SK-N-SH (cell line): Measurements from ENCODE around the gene CDC34. TPM values are rescaled to one million over a fixed set of nuclear protein-coding genes. Genes with fewer than 3 reads are reported as not detected.

Source experiments
- CTCF ChIA-PET: fragments of 300-600, 350-600 bp; formaldehyde crosslinking; extraction: SDS; loops from one replicate; lab custom pipeline; 2021; lab: Yijun Ruan, JAX
- POLR2A ChIA-PET: fragments of 350-600 bp; sonication (Branson Sonifier 250); formaldehyde crosslinking; extraction: SDS; loops from one replicate; lab custom pipeline; 2020; ENCODE audit warnings: antibody characterized with exemption, inconsistent platforms; lab: Yijun Ruan, JAX
- DNase-seq: peaks from one replicate; pipeline ENCODE4 v3.0.0; 2012
- H2AFZ ChIP-seq: fragments of 200-600 bp; sonication (generic); 2 replicates; pipeline ENCODE4 v1.8.1; 2016; ENCODE audit warnings: antibody characterized with exemption, mild to moderate bottlenecking, low read depth
- H3F3A ChIP-seq: fragments of 200-600 bp; sonication (generic); replicated peaks from 2 replicates; pipeline ENCODE3; 2016; ENCODE audit warnings: antibody characterized with exemption, mild to moderate bottlenecking; ENCODE audit not compliant: insufficient read depth
- H3K27ac ChIP-seq, 2 experiments: fragments of 200-500 bp in 1 of 2; fragments of 200-600 bp in 1 of 2; sonication (Bioruptor generic) in 1 of 2; sonication (generic), shearing (Covaris generic) in 1 of 2; 2 replicates each; pipeline versions ENCODE4 v1.5.1 to v1.6.1; 2014 to 2016; ENCODE audit warnings: low read depth in 2 of 2, inconsistent platforms in 1 of 2, low read length in 1 of 2, mild to moderate bottlenecking in 1 of 2, mixed read lengths in 1 of 2
- H3K27me3 ChIP-seq: fragments of 200-600 bp; sonication (generic), shearing (Covaris generic); 2 replicates; pipeline ENCODE4 v1.6.1; 2016; ENCODE audit warnings: mixed run types; ENCODE audit not compliant: insufficient read depth
- H3K36me3 ChIP-seq, 2 experiments: fragments of 200-500 bp in 1 of 2; fragments of 200-600 bp in 1 of 2; sonication (Bioruptor generic) in 1 of 2; sonication (generic) in 1 of 2; replicated peaks in 1 of 2; 2 replicates each; pipeline versions ENCODE3 to v1.5.1; 2014 to 2016; ENCODE audit warnings: low read length in 1 of 2, mild to moderate bottlenecking in 1 of 2; ENCODE audit not compliant: insufficient read depth in 2 of 2, control insufficient read depth in 1 of 2
- H3K4me1 ChIP-seq, 2 experiments: fragments of 200-500 bp in 1 of 2; fragments of 200-600 bp in 1 of 2; sonication (Bioruptor generic) in 1 of 2; sonication (generic), shearing (Covaris generic) in 1 of 2; 2 replicates each; pipeline versions ENCODE4 v1.5.1 to v1.6.1; 2014 to 2016; ENCODE audit warnings: low read depth in 1 of 2, low read length in 1 of 2, mixed run types in 1 of 2; ENCODE audit not compliant: insufficient read depth in 2 of 2, control insufficient read depth in 1 of 2
- H3K4me2 ChIP-seq: fragments of 200-600 bp; sonication (generic), shearing (Covaris generic); 2 replicates; pipeline ENCODE4 v1.6.1; 2017; ENCODE audit warnings: mixed run types
- H3K4me3 ChIP-seq, 2 experiments: fragments of 200-500 bp in 1 of 2; fragments of 200-600 bp in 1 of 2; sonication (Bioruptor generic) in 1 of 2; sonication (generic), shearing (Covaris generic) in 1 of 2; 2 replicates each; pipeline versions ENCODE4 v1.5.1 to v1.8.1; 2014 to 2016; ENCODE audit warnings: low read depth in 2 of 2, inconsistent platforms in 1 of 2, low read length in 1 of 2, mild to moderate bottlenecking in 1 of 2, mixed read lengths in 1 of 2, moderate library complexity in 1 of 2
- H3K79me2 ChIP-seq: fragments of 200-600 bp; sonication (generic); 2 replicates; pipeline ENCODE4 v1.8.1; 2017; ENCODE audit warnings: mild to moderate bottlenecking; ENCODE audit not compliant: insufficient read depth
- H3K9ac ChIP-seq: fragments of 200-600 bp; sonication (generic); 2 replicates; pipeline ENCODE4 v1.6.1; 2017; ENCODE audit warnings: mixed run types
- H3K9me2 ChIP-seq: fragments of 200-600 bp; sonication (generic); 2 replicates; pipeline ENCODE4 v1.6.1; 2017; ENCODE audit warnings: mixed run types
- H3K9me3 ChIP-seq: fragments of 200-600 bp; sonication (generic); 2 replicates; pipeline ENCODE4 v1.6.1; 2017; ENCODE audit warnings: mixed run types, mild to moderate bottlenecking, moderate library complexity
- H4K20me1 ChIP-seq: fragments of 200-600 bp; sonication (generic); 2 replicates; pipeline ENCODE4 v1.6.1; 2017; ENCODE audit warnings: mild to moderate bottlenecking, mixed run types; ENCODE audit not compliant: insufficient read depth
- CHD2 ChIP-seq: fragments of 150-350 bp; IDR thresholded peaks from 2 replicates; pipeline ENCODE4 v1.6.1; 2018; ENCODE audit warnings: low read length; ENCODE audit not compliant: partially characterized antibody
- EZH2phosphoT487 ChIP-seq: fragments of 200-600 bp; sonication (generic); IDR thresholded peaks from 2 replicates; pipeline ENCODE4 v1.6.1; 2017; ENCODE audit warnings: low read depth, mixed run types, mild to moderate bottlenecking, antibody characterized with exemption, moderate library complexity, borderline replicate concordance
- FOSL2 ChIP-seq: IDR thresholded peaks from 2 replicates; pipeline ENCODE4 v1.4.0; 2012; ENCODE audit warnings: low read depth, mild to moderate bottlenecking, moderate library complexity, borderline replicate concordance
- FOXM1 ChIP-seq: IDR thresholded peaks from 2 replicates; pipeline ENCODE4 v1.4.0; 2012; ENCODE audit warnings: low read depth, mild to moderate bottlenecking
- MXI1 ChIP-seq: IDR thresholded peaks from 2 replicates; pipeline ENCODE4 v1.6.1; 2012; ENCODE audit warnings: mild to moderate bottlenecking, low read depth, low read length, improper control_type of control experiment
- NFIC ChIP-seq: IDR thresholded peaks from 2 replicates; pipeline ENCODE4 v1.4.0; 2012; ENCODE audit warnings: borderline replicate concordance
- PBX3 ChIP-seq: IDR thresholded peaks from 2 replicates; pipeline ENCODE4; 2012
- POLR2AphosphoS5 ChIP-seq: IDR thresholded peaks from 2 replicates; pipeline ENCODE4 v1.6.1; 2012; ENCODE audit warnings: low read depth, low read length
- REST ChIP-seq: IDR thresholded peaks from 2 replicates; pipeline ENCODE4 v1.6.1; 2012; ENCODE audit warnings: mild to moderate bottlenecking, low read depth, low read length, moderate library complexity
- SIN3A ChIP-seq: IDR thresholded peaks from 2 replicates; pipeline ENCODE4 v1.6.1; 2012; ENCODE audit warnings: low read depth, mild to moderate bottlenecking, low read length, moderate library complexity, borderline replicate concordance
- TCF12 ChIP-seq: IDR thresholded peaks from 2 replicates; pipeline ENCODE4 v1.4.0; 2012
- YY1 ChIP-seq: IDR thresholded peaks from 2 replicates; pipeline ENCODE4 v1.4.0; 2012; ENCODE audit warnings: low read depth, mild to moderate bottlenecking
- ZBTB33 ChIP-seq: IDR thresholded peaks from 2 replicates; pipeline ENCODE4 v1.4.0; 2012; ENCODE audit warnings: low read depth, borderline replicate concordance
- WGBS: methylation state at CpG from one replicate; pipeline ENCODE4 v1.1.6; 2017; ENCODE audit warnings: low lambda C conversion rate; 5-methylcytosine and 5-hydroxymethylcytosine counted together
- polyA plus RNA-seq, 3 experiments: library from polyadenylated mRNA; depleted of rRNA; stranded (reverse); fragments of >200 nt; gene quantifications; 2 replicates each; pipeline ENCODE4 v1.2.3, GENCODE V29; 2012

Gene CDC34
- polyA plus RNA-seq, 1 of the 3 experiments (the other 2 are of a cell fraction) = 96.7 TPM

- POLR2A ChIA-PET = interaction anchor here (1.9 kb wide), 1 partner anchor 9 kb away, joined by 6 read pairs; no protein-coding TSS in a partner anchor
- no peaks in the 10 kb centered on the region for H3K9me3 ChIP-seq
- H3K9ac ChIP-seq = no peak overlapping the region
- peaks cover 20% of the 10 kb centered on the region for H3F3A ChIP-seq
- H3K79me2 ChIP-seq = no peaks in the 10 kb centered on the region
- H3K4me3 ChIP-seq = no peak overlapping the region
- no peak overlapping the region for H3K4me2 ChIP-seq
- H3K9me2 ChIP-seq = no peaks in the 10 kb centered on the region
- CTCF ChIA-PET = interaction anchor here (0.7 to 3.7 kb wide), 17 partner anchors 9 to 594 kb away, joined by 3 to 32 read pairs (median 4); partner anchors contain the start of genes BSG, CDC34 and RNF126
- TF ChIP-seq MXI1 = no peak
- no peak for TF ChIP-seq CHD2
- no peak for TF ChIP-seq EZH2phosphoT487
- no peak for TF ChIP-seq YY1
- no peak for TF ChIP-seq NFIC
- no peak for TF ChIP-seq FOSL2
- TF ChIP-seq POLR2AphosphoS5 = no peak
- TF ChIP-seq SIN3A = no peak
- no peak for TF ChIP-seq FOXM1
- no peak for TF ChIP-seq PBX3
- no peak for TF ChIP-seq ZBTB33
- TF ChIP-seq TCF12 = no peak
- TF ChIP-seq REST = no peak
- TF ChIP-seq, all 33 proteins: peak for 0
- Histone ChIP-seq H3K4me1 (peaks cover 4 to 16% of the 10 kb centered on the region in 2 experiments; a peak in 1 of 4 replicates), H2AFZ (no peak overlapping the region), H3K27me3 (no peaks in the 10 kb centered on the region), H3K27ac (no peak overlapping the region), H3K36me3 (peaks cover 0 to 20% of the 10 kb centered on the region in 2 experiments), H4K20me1 (peaks cover 35% of the 10 kb centered on the region; the same call in 1 of the 2 replicates)
- 94% methylated on average over 5 of the region's 10 CpGs for WGBS
- DNase-seq = no peak
Measured at GRCh38 chr19:585551-586110, 54.1 kb downstream of the CDC34 start.
